HG03460 (cell line): ENCODE measurements around the gene LTA4H.
"Not testable (repeated sequence)": the region's sequence is repeated elsewhere in the genome, so short reads cannot be mapped to it uniquely, and the experiment has no call there.

ENCODE experiments used
- ATAC-seq: cut with Tn5 transposase; IDR thresholded peaks from one replicate; pipeline ENCODE4 v1.9.1; 2021; ENCODE audit not compliant: unreplicated experiment

LTA4H gene

GRCh38 chr12:96035283-96036236, at the start of gene LTA4H:
TSS of gene LTA4H (minus strand) at chr12:96035587. CDS start at chr12:96035519, 68 bp downstream.
- peak; percentile 92 for ATAC-seq

- no peak for ATAC-seq
Measured at GRCh38 chr12:96084624-96085023, 49.2 kb upstream of the LTA4H start.

GRCh38 chr12:96083020-96083719, 47.8 kb upstream of the LTA4H start:
- no peak for ATAC-seq

- ATAC-seq: no peak
Measured at GRCh38 chr12:96081596-96081995, 46.2 kb upstream of the LTA4H start.

- ATAC-seq: no peak
Measured at GRCh38 chr12:96078231-96079135, 43.1 kb upstream of the LTA4H start.

GRCh38 chr12:96077081-96077480, 41.7 kb upstream of the LTA4H start:
- ATAC-seq: no peak

GRCh38 chr12:96075560-96075959, 40.2 kb upstream of the LTA4H start:
- ATAC-seq: no peak

GRCh38 chr12:96073346-96074330, 38.3 kb upstream of the LTA4H start:
- ATAC-seq: no peak

GRCh38 chr12:96070670-96071279, 35.4 kb upstream of the LTA4H start:
- ATAC-seq: no peak

GRCh38 chr12:96069511-96070231, 34.3 kb upstream of the LTA4H start:
- no peak for ATAC-seq

GRCh38 chr12:96068636-96069035, 33.2 kb upstream of the LTA4H start:
- no peak for ATAC-seq

GRCh38 chr12:96068111-96068510, 32.7 kb upstream of the LTA4H start:
- ATAC-seq: no peak

- not testable (repeated sequence) for ATAC-seq
Measured at GRCh38 chr12:96065776-96066175, 30.4 kb upstream of the LTA4H start.

GRCh38 chr12:96064966-96065365, 29.6 kb upstream of the LTA4H start:
- no peak for ATAC-seq

- ATAC-seq: no peak
Measured at GRCh38 chr12:96064271-96064670, 28.9 kb upstream of the LTA4H start.

GRCh38 chr12:96063046-96063445, 27.7 kb upstream of the LTA4H start:
- ATAC-seq: no peak

- peak; percentile 68 for ATAC-seq
Measured at GRCh38 chr12:96061864-96062453, 26.6 kb upstream of the LTA4H start.

GRCh38 chr12:96061323-96061722, 25.9 kb upstream of the LTA4H start:
- no peak for ATAC-seq
